Measurements from ENCODE around the gene AURKB. TPM values are rescaled to one million over a fixed set of nuclear protein-coding genes. Genes with fewer than 3 reads are reported as not detected.

AURKB gene
- 58.2 and 59.1 TPM in 2 replicates for total RNA-seq

GRCh38 chr17:8209907-8210760 lies at the start of gene AURKB:
AURKB (minus strand) TSS chr17:8210575; CDS start chr17:8210224, 351 bp downstream.

GRCh38 chr17:8248751-8249607 lies 38.6 kb upstream of the AURKB start, which contains the start of gene PFAS:
PFAS (plus strand) TSS chr17:8249289; CDS start chr17:8253938, 4,649 bp downstream.

GRCh38 chr17:8189711-8190477 lies 20.5 kb downstream of the AURKB start, which contains the start of gene BORCS6:
BORCS6 (minus strand) TSS chr17:8190180; CDS start chr17:8190140, 40 bp downstream.

GRCh38 chr17:8176197-8176940 lies 34.0 kb downstream of the AURKB start, which contains the start of gene TMEM107:
TMEM107 (minus strand) TSS chr17:8176380; CDS start chr17:8176286, 94 bp downstream.

GRCh38 chr17:8162233-8162996 lies 48.0 kb downstream of the AURKB start, which contains the start of gene VAMP2:
VAMP2 (minus strand) TSS chr17:8162948; CDS start chr17:8162879, 69 bp downstream.

Other genes with a start within 250 kb of the AURKB start
- 0.14 and 0.84 TPM in 2 replicates for gene GUCY2D, start 208.0 kb downstream of the AURKB start, total RNA-seq
- 50.2 and 69.3 TPM in 2 replicates for gene ALOX15B, start 171.5 kb downstream of the AURKB start, total RNA-seq
- 1.1 and 3.5 TPM in 2 replicates for gene ALOX12B, start 122.9 kb downstream of the AURKB start, total RNA-seq
- 2.1 and 3.2 TPM in 2 replicates for gene ALOXE3, start 92.1 kb downstream of the AURKB start, total RNA-seq
- 1.8 and 1.9 TPM in 2 replicates for gene HES7, start 86.5 kb downstream of the AURKB start, total RNA-seq
- 47.4 and 70.4 TPM in 2 replicates for gene PER1, start 58.2 kb downstream of the AURKB start, total RNA-seq
- 3.3 and 5.9 TPM in 2 replicates for gene VAMP2, start 47.6 kb downstream of the AURKB start, total RNA-seq
- 41.7 and 46.1 TPM in 2 replicates for gene TMEM107, start 34.2 kb downstream of the AURKB start, total RNA-seq
- gene BORCS6, start 20.4 kb downstream of the AURKB start, total RNA-seq, result 13.0 and 16.8 TPM in 2 replicates
- 9.0 and 11.6 TPM in 2 replicates for gene CTC1, start 37.5 kb upstream of the AURKB start, total RNA-seq
- gene PFAS, start 38.7 kb upstream of the AURKB start, total RNA-seq, result 27.0 and 28.1 TPM in 2 replicates
- 23.9 and 24.3 TPM in 2 replicates for gene RANGRF, start 78.1 kb upstream of the AURKB start, total RNA-seq
- gene SLC25A35, start 84.8 kb upstream of the AURKB start, total RNA-seq, result 0.78 and 0.93 TPM in 2 replicates
- not detected in 2 replicates for gene ARHGEF15, start 99.7 kb upstream of the AURKB start, total RNA-seq
- not detected in 2 replicates for gene ODF4, start 129.3 kb upstream of the AURKB start, total RNA-seq
- 3,396 and 4,896 TPM in 2 replicates for gene RPL26, start 172.6 kb upstream of the AURKB start, total RNA-seq
- gene RNF222, start 187.3 kb upstream of the AURKB start, total RNA-seq, result 1.4 and 2.2 TPM in 2 replicates
- gene NDEL1, start 225.3 kb upstream of the AURKB start, total RNA-seq, result 40.9 and 42.5 TPM in 2 replicates